ENCODE data around the gene ISG20. TPM values are rescaled to one million over a fixed set of nuclear protein-coding genes. Genes with fewer than 3 reads are reported as not detected.

The ISG20 gene
- total RNA-seq, 4 donors from 2014 or later = 50.3 to 90.0 (median 70.6) TPM

DNA sequence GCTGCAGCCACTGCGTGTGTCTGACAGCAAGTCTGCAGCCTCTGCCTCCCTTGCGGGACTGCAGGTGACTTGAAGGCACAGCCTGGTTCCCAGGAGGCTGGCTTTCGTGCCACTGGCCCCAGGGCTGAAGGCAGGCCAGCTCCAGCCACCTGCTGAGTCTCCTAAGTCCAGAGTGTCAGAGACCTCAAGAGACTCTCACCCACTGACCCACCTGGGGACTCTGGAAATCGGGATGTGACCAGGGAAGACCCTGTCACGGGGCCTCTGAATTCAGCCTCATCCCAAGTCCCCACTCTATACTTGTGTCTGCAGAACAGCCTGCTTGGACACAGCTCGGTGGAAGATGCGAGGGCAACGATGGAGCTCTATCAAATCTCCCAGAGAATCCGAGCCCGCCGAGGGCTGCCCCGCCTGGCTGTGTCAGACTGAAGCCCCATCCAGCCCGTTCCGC lies 16.3 kb downstream of the ISG20 start:
- Histone ChIP-seq H3K4me3 (no peak overlapping the region), H3K36me3 (no peaks in the 10 kb centered on the region), H3K27me3 (no peaks in the 10 kb centered on the region), H3K4me1 (peaks cover 0 to 7% (median 2%) of the 10 kb centered on the region in 4 donors), H3K9me3 (no peaks in the 10 kb centered on the region), H3K27ac (peak overlapping the region in 1 of 4 donors; percentile 79)
- DNase-seq = peak in 1 of 3 donors; percentile 29
- TF ChIP-seq CTCF (IDR thresholded peaks at IDR 0.05) (no peak), POLR2A (IDR thresholded peaks at IDR 0.05) (no peak)

GRCh38 chr15:88655800-88656488 lies 17.1 kb downstream of the ISG20 start:
- Histone ChIP-seq H3K36me3 (no peaks in the 10 kb centered on the region), H3K4me3 (no peak overlapping the region), H3K27me3 (no peaks in the 10 kb centered on the region), H3K4me1 (peaks cover 0 to 6% (median 2%) of the 10 kb centered on the region in 4 donors), H3K27ac (peak overlapping the region in 2 of 4 donors; percentile 50 to 79), H3K9me3 (no peaks in the 10 kb centered on the region)
- DNase-seq = no peak
- TF ChIP-seq CTCF (IDR thresholded peaks at IDR 0.05) (no peak), POLR2A (IDR thresholded peaks at IDR 0.05) (no peak)

- H3K27me3 ChIP-seq = no peaks in the 10 kb centered on the region
- DNase-seq = peak in 2 of 3 donors; percentile 94
- no peaks in the 10 kb centered on the region for H3K36me3 ChIP-seq
- H3K27ac ChIP-seq = peak overlapping the region in 2 of 4 donors; percentile 57 to 79
- TF ChIP-seq POLR2A (IDR thresholded peaks at IDR 0.05) (no peak), CTCF (IDR thresholded peaks at IDR 0.05) (no peak)
- H3K4me3 ChIP-seq = no peak overlapping the region
- no peaks in the 10 kb centered on the region for H3K9me3 ChIP-seq
- H3K4me1 ChIP-seq = peaks cover 0 to 6% (median 2%) of the 10 kb centered on the region in 4 donors
Observed at GRCh38 chr15:88656760-88657221, 18.0 kb downstream of the ISG20 start.

DNA sequence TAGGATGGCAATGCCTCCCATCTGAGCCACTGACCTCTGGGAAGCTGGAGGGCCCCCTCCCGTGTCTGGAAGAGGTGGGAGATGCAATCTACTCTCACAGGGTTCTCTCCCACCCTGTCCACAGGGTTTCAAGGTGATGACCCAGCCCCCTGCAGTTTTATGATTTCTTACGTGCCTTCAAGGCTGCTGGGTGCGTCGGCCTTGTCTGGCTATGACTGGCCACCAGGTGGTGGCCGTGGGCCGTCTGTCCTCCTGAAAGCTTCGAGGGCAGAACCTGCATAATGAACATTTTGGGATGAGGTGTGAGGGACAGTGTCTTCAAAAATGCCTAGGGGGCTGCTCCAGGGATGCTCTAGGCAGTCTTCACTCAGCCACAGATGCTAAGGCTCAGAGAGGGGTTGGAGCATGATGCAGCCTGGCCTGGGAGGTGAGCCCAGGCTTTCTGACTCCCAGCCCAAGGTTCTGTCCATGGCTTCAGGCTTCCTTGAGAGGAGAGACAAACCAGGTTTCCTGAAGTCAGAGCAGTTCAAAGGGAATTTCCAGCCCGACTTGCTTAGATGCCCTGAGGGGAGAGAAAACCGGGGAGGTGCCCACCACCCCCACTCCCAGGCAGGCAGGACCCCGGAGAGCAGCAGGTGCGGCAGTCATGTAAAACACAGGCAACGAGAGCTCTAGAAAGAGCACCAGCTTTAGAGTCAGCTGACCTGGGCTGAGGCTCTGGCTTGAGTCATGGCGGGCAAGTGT lies 18.7 kb downstream of the ISG20 start:
- peak in 1 of 3 donors; percentile 54 for DNase-seq
- H3K9me3 ChIP-seq = no peaks in the 10 kb centered on the region
- TF ChIP-seq POLR2A (IDR thresholded peaks at IDR 0.05) (no peak), CTCF (IDR thresholded peaks at IDR 0.05) (peak in 4 of 6 experiments; percentile 47 to 60 (median 59))
- H3K36me3 ChIP-seq = no peaks in the 10 kb centered on the region
- no peak overlapping the region for H3K4me3 ChIP-seq
- H3K27me3 ChIP-seq = no peaks in the 10 kb centered on the region
- H3K4me1 ChIP-seq = peaks cover 0 to 6% (median 2%) of the 10 kb centered on the region in 4 donors
- peak overlapping the region in 2 of 4 donors; percentile 57 to 79 for H3K27ac ChIP-seq

- no peak for DNase-seq
- TF ChIP-seq CTCF (IDR thresholded peaks at IDR 0.05) (no peak), POLR2A (IDR thresholded peaks at IDR 0.05) (no peak)
- H3K4me1 ChIP-seq = peaks cover 0 to 6% (median 2%) of the 10 kb centered on the region in 4 donors
- no peaks in the 10 kb centered on the region for H3K27me3 ChIP-seq
- H3K36me3 ChIP-seq = no peaks in the 10 kb centered on the region
- no peaks in the 10 kb centered on the region for H3K9me3 ChIP-seq
- H3K27ac ChIP-seq = peak overlapping the region in 2 of 4 donors; percentile 57 to 79
- H3K4me3 ChIP-seq = no peak overlapping the region
Observed at GRCh38 chr15:88658070-88658965, 19.5 kb downstream of the ISG20 start.
